SU-DHL-6 (cell line): ENCODE results near the gene LTA.

Experiments used
- H2AFZ ChIP-seq: fragments of 200-600 bp; sonication (generic); 2 replicates; pipeline ENCODE4 v1.6.1; 2014; ENCODE audit warnings: low read depth, mild to moderate bottlenecking, moderate library complexity, mixed read lengths, antibody characterized with exemption, low read length; ENCODE audit not compliant: severe bottlenecking
- H3F3A ChIP-seq: fragments of 200-600 bp; shearing (Covaris generic); 2 replicates; pipeline ENCODE4 v1.6.0; 2016; ENCODE audit warnings: antibody characterized with exemption, mild to moderate bottlenecking; ENCODE audit not compliant: insufficient read depth
- H3K27ac ChIP-seq: fragments of 200-600 bp; sonication (generic); 2 replicates; pipeline ENCODE4 v1.5.1; 2016; ENCODE audit warnings: low read depth, mild to moderate bottlenecking, low read length, moderate library complexity, mixed read lengths
- H3K27me3 ChIP-seq: fragments of 200-600 bp; sonication (generic), shearing (Covaris generic); 2 replicates; pipeline ENCODE4 v1.6.0; 2014; ENCODE audit warnings: mild to moderate bottlenecking, low read length
- H3K36me3 ChIP-seq: fragments of 200-600 bp; sonication (generic); 2 replicates; pipeline ENCODE4 v1.6.1; 2014; ENCODE audit warnings: mild to moderate bottlenecking, low read length, mixed read lengths
- H3K4me2 ChIP-seq: fragments of 300-600, 200-600 bp; shearing (Covaris generic), sonication (generic); 2 replicates; pipeline ENCODE4 v1.6.0; 2014; ENCODE audit warnings: low read length, low read depth, mild to moderate bottlenecking; ENCODE audit not compliant: poor library complexity, severe bottlenecking
- H3K4me3 ChIP-seq: fragments of 200-600 bp; sonication (generic); 2 replicates; pipeline ENCODE4 v1.5.1; 2014; ENCODE audit warnings: antibody characterized with exemption, low read length, mild to moderate bottlenecking, mixed read lengths; ENCODE audit not compliant: insufficient read depth, poor library complexity, severe bottlenecking
- H3K79me2 ChIP-seq: fragments of 200-600 bp; sonication (generic); 2 replicates; pipeline ENCODE4 v1.6.1; 2014; ENCODE audit warnings: mild to moderate bottlenecking, low read length, moderate library complexity; ENCODE audit not compliant: insufficient read depth
- H3K9ac ChIP-seq: fragments of 200-600 bp; sonication (generic); 2 replicates; pipeline ENCODE4 v1.7.0; 2014; ENCODE audit warnings: mild to moderate bottlenecking, low read length
- H3K9me2 ChIP-seq: fragments of 200-600 bp; sonication (generic); replicated peaks from 2 replicates; pipeline ENCODE4 v1.6.1; 2014; ENCODE audit warnings: low read length; ENCODE audit not compliant: insufficient read depth
- H3K9me3 ChIP-seq: fragments of 200-600 bp; sonication (generic); 2 replicates; pipeline ENCODE4 v1.6.1; 2014; ENCODE audit warnings: low read length, mixed read lengths; ENCODE audit not compliant: insufficient read depth
- H4K20me1 ChIP-seq: fragments of 200-600 bp; sonication (generic); 2 replicates; pipeline ENCODE4 v1.6.1; 2014; ENCODE audit warnings: low read depth, mild to moderate bottlenecking, antibody characterized with exemption, low read length, moderate library complexity, mixed read lengths
- EZH2phosphoT487 ChIP-seq: fragments of 200-600 bp; sonication (generic), shearing (Covaris generic); conservative IDR thresholded peaks from 2 replicates; pipeline ENCODE4 v1.6.1; 2018; ENCODE audit warnings: mild to moderate bottlenecking, antibody characterized with exemption, low read length, moderate library complexity, mixed read lengths
- TF ChIP-seq, protein P1 (sequence below): fragments of 200-600 bp; sonication (generic); IDR thresholded peaks from one replicate; pipeline ENCODE4 v1.5.1; 2017; ENCODE audit warnings: antibody characterized with exemption, mild to moderate bottlenecking, low read length, moderate library complexity; ENCODE audit not compliant: insufficient read depth, poor library complexity, severe bottlenecking

The LTA gene

GRCh38 chr6:31546958-31547726, 24.9 kb upstream of the LTA start, which contains the start of gene NFKBIL1:
Gene NFKBIL1 (plus strand): TSS chr6:31547608. CDS start chr6:31547695, 87 bp downstream.
- no peaks in the 10 kb centered on the region for H3K27me3 ChIP-seq
- H3K27ac ChIP-seq, result peak within 1 kb of the TSS; percentile 71
- no peaks in the 10 kb centered on the region for H3K9me2 ChIP-seq
- H3K9ac ChIP-seq, result peak within 1 kb of the TSS; percentile 61
- H3K36me3 ChIP-seq, result 0 out of 2 replicates have a peak, but pooled peaks cover 4% of the 10 kb centered on the region
- peak within 1 kb of the TSS; percentile 60 for H3K4me3 ChIP-seq
- H3K79me2 ChIP-seq, result peaks cover 11% of the 10 kb centered on the region
- peaks cover 49% of the 10 kb centered on the region for H3F3A ChIP-seq
- H3K9me3 ChIP-seq, result no peaks in the 10 kb centered on the region
- H2AFZ ChIP-seq, result peak within 1 kb of the TSS; percentile 43
- TF ChIP-seq, protein P1, sequence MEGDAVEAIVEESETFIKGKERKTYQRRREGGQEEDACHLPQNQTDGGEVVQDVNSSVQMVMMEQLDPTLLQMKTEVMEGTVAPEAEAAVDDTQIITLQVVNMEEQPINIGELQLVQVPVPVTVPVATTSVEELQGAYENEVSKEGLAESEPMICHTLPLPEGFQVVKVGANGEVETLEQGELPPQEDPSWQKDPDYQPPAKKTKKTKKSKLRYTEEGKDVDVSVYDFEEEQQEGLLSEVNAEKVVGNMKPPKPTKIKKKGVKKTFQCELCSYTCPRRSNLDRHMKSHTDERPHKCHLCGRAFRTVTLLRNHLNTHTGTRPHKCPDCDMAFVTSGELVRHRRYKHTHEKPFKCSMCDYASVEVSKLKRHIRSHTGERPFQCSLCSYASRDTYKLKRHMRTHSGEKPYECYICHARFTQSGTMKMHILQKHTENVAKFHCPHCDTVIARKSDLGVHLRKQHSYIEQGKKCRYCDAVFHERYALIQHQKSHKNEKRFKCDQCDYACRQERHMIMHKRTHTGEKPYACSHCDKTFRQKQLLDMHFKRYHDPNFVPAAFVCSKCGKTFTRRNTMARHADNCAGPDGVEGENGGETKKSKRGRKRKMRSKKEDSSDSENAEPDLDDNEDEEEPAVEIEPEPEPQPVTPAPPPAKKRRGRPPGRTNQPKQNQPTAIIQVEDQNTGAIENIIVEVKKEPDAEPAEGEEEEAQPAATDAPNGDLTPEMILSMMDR, result no peak
- TF ChIP-seq EZH2phosphoT487, result no peak
- H3K4me2 ChIP-seq, result peak within 1 kb of the TSS; percentile 87
- H4K20me1 ChIP-seq, result no peaks in the 10 kb centered on the region

GRCh38 chr6:31547727-31548543, 24.2 kb upstream of the LTA start:
- peak overlapping the region; percentile 60 for H3K4me3 ChIP-seq
- H3K9me3 ChIP-seq, result no peaks in the 10 kb centered on the region
- TF ChIP-seq, protein P1, result no peak
- TF ChIP-seq EZH2phosphoT487, result no peak
- H3K27ac ChIP-seq, result peak overlapping the region; percentile 71
- 0 out of 2 replicates have a peak, but pooled peaks cover 4% of the 10 kb centered on the region for H3K36me3 ChIP-seq
- peak overlapping the region; percentile 61 for H3K9ac ChIP-seq
- H3K4me2 ChIP-seq, result peak overlapping the region; percentile 87
- H4K20me1 ChIP-seq, result no peaks in the 10 kb centered on the region
- no peaks in the 10 kb centered on the region for H3K27me3 ChIP-seq
- H3K79me2 ChIP-seq, result peaks cover 11% of the 10 kb centered on the region
- peak overlapping the region; percentile 0 for H2AFZ ChIP-seq
- peaks cover 46% of the 10 kb centered on the region for H3F3A ChIP-seq
- no peaks in the 10 kb centered on the region for H3K9me2 ChIP-seq

- 0 out of 2 replicates have a peak, but pooled peaks cover 4% of the 10 kb centered on the region for H3K36me3 ChIP-seq
- no peaks in the 10 kb centered on the region for H3K9me2 ChIP-seq
- no peaks in the 10 kb centered on the region for H3K27me3 ChIP-seq
- H3K9ac ChIP-seq, result peak overlapping the region; percentile 61
- TF ChIP-seq, protein P1, result no peak
- no peak for TF ChIP-seq EZH2phosphoT487
- H3K9me3 ChIP-seq, result no peaks in the 10 kb centered on the region
- H3K4me3 ChIP-seq, result peak overlapping the region; percentile 60
- H3K4me2 ChIP-seq, result peak overlapping the region; percentile 87
- H4K20me1 ChIP-seq, result no peaks in the 10 kb centered on the region
- H3K27ac ChIP-seq, result peak overlapping the region; percentile 71
- H2AFZ ChIP-seq, result no peak overlapping the region
- peaks cover 45% of the 10 kb centered on the region for H3F3A ChIP-seq
- peaks cover 14% of the 10 kb centered on the region for H3K79me2 ChIP-seq
Observed at GRCh38 chr6:31548544-31548873, 23.6 kb upstream of the LTA start.
